H9 (cell line): ENCODE data around the gene TAPBPL. TPM values are rescaled to one million over a fixed set of nuclear protein-coding genes. Genes with fewer than 3 reads are reported as not detected.

Experiments
- DNase-seq: peaks from one replicate; pipeline ENCODE4 v3.0.0-alpha.2; 2017
- H2AFZ ChIP-seq: one replicate; pipeline ENCODE4 v1.6.1; 2013; ENCODE audit warnings: mild to moderate bottlenecking, low read length, control low read depth, moderate library complexity
- H2AK5ac ChIP-seq: 2 replicates; pipeline ENCODE4 v1.6.1; 2013; ENCODE audit warnings: low read length, control low read depth, mixed read lengths; ENCODE audit not compliant: insufficient read length
- H2BK120ac ChIP-seq: one replicate; pipeline ENCODE4 v1.6.1; 2013; ENCODE audit warnings: low read depth, mild to moderate bottlenecking, low read length, control low read depth, inconsistent platforms; ENCODE audit not compliant: poor library complexity, severe bottlenecking
- H2BK12ac ChIP-seq: 2 replicates; pipeline ENCODE4 v1.6.1; 2013; ENCODE audit warnings: low read length, control low read depth, mixed read lengths, low read depth; ENCODE audit not compliant: insufficient read length
- H2BK15ac ChIP-seq: 2 replicates; pipeline ENCODE4 v1.6.1; 2013; ENCODE audit warnings: low read depth, low read length, control low read depth
- H2BK20ac ChIP-seq: one replicate; pipeline ENCODE4 v1.6.1; 2013; ENCODE audit warnings: low read depth, mild to moderate bottlenecking, low read length, control low read depth, inconsistent platforms; ENCODE audit not compliant: poor library complexity, severe bottlenecking
- H2BK5ac ChIP-seq: 2 replicates; pipeline ENCODE4 v1.6.1; 2013; ENCODE audit warnings: low read length, control low read depth, mixed read lengths; ENCODE audit not compliant: insufficient read length
- H3K14ac ChIP-seq: 2 replicates; pipeline ENCODE4 v1.6.1; 2013; ENCODE audit warnings: low read length, control low read depth; ENCODE audit not compliant: insufficient read depth
- H3K18ac ChIP-seq: 2 replicates; pipeline ENCODE4 v1.6.1; 2013; ENCODE audit warnings: low read depth, mild to moderate bottlenecking, mixed read lengths, low read length, control low read depth; ENCODE audit not compliant: insufficient read length
- H3K23ac ChIP-seq: 2 replicates; pipeline ENCODE4 v1.6.1; 2013; ENCODE audit warnings: low read length, control low read depth, mixed read lengths, low read depth; ENCODE audit not compliant: insufficient read length
- H3K23me2 ChIP-seq: 2 replicates; pipeline ENCODE4 v1.6.1; 2013; ENCODE audit warnings: low read depth, mild to moderate bottlenecking, mixed read lengths, low read length, control low read depth; ENCODE audit not compliant: insufficient read length, poor library complexity, severe bottlenecking
- H3K27ac ChIP-seq: 2 replicates; pipeline ENCODE4 v1.5.1; 2013; ENCODE audit warnings: low read length, control low read depth, mixed read lengths, low read depth; ENCODE audit not compliant: insufficient read length
- H3K27me3 ChIP-seq: 2 replicates; pipeline ENCODE4 v1.6.1; 2013; ENCODE audit warnings: low read length, control low read depth, inconsistent platforms; ENCODE audit not compliant: insufficient read depth
- H3K4ac ChIP-seq: 2 replicates; pipeline ENCODE4 v1.6.1; 2013; ENCODE audit warnings: low read depth, mild to moderate bottlenecking, control low read depth, inconsistent platforms, low read length, moderate library complexity
- H3K4me1 ChIP-seq: 2 replicates; pipeline ENCODE4 v1.6.1; 2013; ENCODE audit warnings: low read length, control low read depth, inconsistent platforms; ENCODE audit not compliant: insufficient read depth
- H3K4me2 ChIP-seq: 2 replicates; pipeline ENCODE4 v1.6.1; 2013; ENCODE audit warnings: low read length, control low read depth, mixed read lengths; ENCODE audit not compliant: insufficient read length, insufficient read depth
- H3K56ac ChIP-seq: 2 replicates; pipeline ENCODE4 v1.6.1; 2013; ENCODE audit warnings: low read depth, mild to moderate bottlenecking, mixed read lengths, low read length, control low read depth; ENCODE audit not compliant: insufficient read length
- H3K79me1 ChIP-seq: 2 replicates; pipeline ENCODE4 v1.6.1; 2013; ENCODE audit warnings: low read depth, mild to moderate bottlenecking, moderate library complexity, low read length, control low read depth, inconsistent platforms; ENCODE audit not compliant: insufficient read depth, poor library complexity, severe bottlenecking
- H3K79me2 ChIP-seq: 2 replicates; pipeline ENCODE4 v1.6.1; 2013; ENCODE audit warnings: low read length, control low read depth, inconsistent platforms; ENCODE audit not compliant: insufficient read depth
- H3K9ac ChIP-seq: 2 replicates; pipeline ENCODE4 v1.6.1; 2013; ENCODE audit warnings: low read length, control low read depth, mixed read lengths; ENCODE audit not compliant: insufficient read length; ENCODE audit errors: extremely low read depth
- H3K9me3 ChIP-seq: one replicate; pipeline ENCODE4 v1.6.1; 2013; ENCODE audit warnings: low read depth, low read length, inconsistent platforms; ENCODE audit not compliant: control insufficient read depth
- H3T11ph ChIP-seq: one replicate; pipeline ENCODE4 v1.6.1; 2013; ENCODE audit warnings: mild to moderate bottlenecking, low read length, control low read depth, inconsistent platforms
- H4K20me1 ChIP-seq: one replicate; pipeline ENCODE4 v1.6.1; 2013; ENCODE audit not compliant: control insufficient read depth, insufficient read length, insufficient read depth
- H4K5ac ChIP-seq: 2 replicates; pipeline ENCODE4 v1.6.1; 2013; ENCODE audit warnings: low read depth, mild to moderate bottlenecking, mixed read lengths, low read length, control low read depth; ENCODE audit not compliant: insufficient read length
- H4K8ac ChIP-seq: replicated peaks from 2 replicates; pipeline ENCODE4 v1.6.1; 2013; ENCODE audit warnings: low read length, control low read depth, mixed read lengths, low read depth; ENCODE audit not compliant: insufficient read length
- H4K91ac ChIP-seq: 2 replicates; pipeline ENCODE4 v1.6.1; 2013; ENCODE audit warnings: low read depth, mild to moderate bottlenecking, moderate library complexity, mixed read lengths, low read length, control low read depth; ENCODE audit not compliant: insufficient read length
- H3K27ac Mint-ChIP-seq, 3 experiments: 2 replicates in 2 of 3; 3 replicates in 1 of 3; pipeline ENCODE4 v1.8.0; 2020 to 2021; ENCODE audit warnings: mixed read lengths in 3 of 3, mild to moderate bottlenecking in 1 of 3, moderate library complexity in 1 of 3
- H3K27me3 Mint-ChIP-seq: 2 replicates; pipeline ENCODE4 v1.8.0; 2021; ENCODE audit warnings: low read depth, mild to moderate bottlenecking, moderate library complexity, mixed read lengths
- H3K36me3 Mint-ChIP-seq, 3 experiments: 2 replicates in 2 of 3; 3 replicates in 1 of 3; pipeline ENCODE4 v1.8.0; 2020 to 2021; ENCODE audit warnings: low read depth in 3 of 3, mixed read lengths in 3 of 3; ENCODE audit not compliant: insufficient read depth in 1 of 3
- H3K4me1 Mint-ChIP-seq, 2 experiments: 2 replicates each; pipeline ENCODE4 v1.8.0; 2020; ENCODE audit warnings: mixed read lengths in 2 of 2
- H3K4me3 Mint-ChIP-seq, 2 experiments: 2 replicates in 1 of 2; 3 replicates in 1 of 2; pipeline ENCODE4 v1.8.0; 2020 to 2021; ENCODE audit warnings: mild to moderate bottlenecking in 2 of 2, mixed read lengths in 2 of 2, moderate library complexity in 1 of 2
- H3K9me3 Mint-ChIP-seq, 2 experiments: 2 replicates in 1 of 2; 3 replicates in 1 of 2; pipeline ENCODE4 v1.8.0; 2020; ENCODE audit warnings: mild to moderate bottlenecking in 2 of 2, mixed read lengths in 2 of 2, moderate library complexity in 1 of 2
- CTCF ChIP-seq: fragments of 200-600 bp; sonication (generic); conservative IDR thresholded peaks from 3 replicates; pipeline ENCODE4 v1.8.0; 2021; ENCODE audit warnings: antibody characterized with exemption, mild to moderate bottlenecking
- WGBS: extraction: QIAGEN DNeasy Blood & Tissue Kit; methylation state at CpG from one replicate; pipeline ENCODE4 v1.1.7; 2013; ENCODE audit warnings: missing lambda C conversion rate, low lambda C conversion rate, mixed read lengths; ENCODE audit not compliant: insufficient read length; ENCODE audit errors: extremely low coverage; 5-methylcytosine and 5-hydroxymethylcytosine counted together
- total RNA-seq: library from RNA; stranded (reverse); gene quantifications from 2 replicates; pipeline ENCODE4 v1.2.1, GENCODE V29; 2021

Gene TAPBPL
- total RNA-seq, 1 experiment from 2014 or later: 1.4 TPM

GRCh38 chr12:6407236-6407954 lies 44.4 kb upstream of the TAPBPL start:
- no peak for TF ChIP-seq CTCF
- H2BK120ac ChIP-seq: no peak overlapping the region
- Mint-ChIP-seq H3K27me3 (no peaks in the 10 kb centered on the region; the same call in 1 of the 2 replicates), H3K4me3 (no peak overlapping the region), H3K9me3 (no peaks in the 10 kb centered on the region; a peak in 1 of 5 replicates), H3K36me3 (no peaks in the 10 kb centered on the region), H3K4me1 (peaks cover 5% of the 10 kb centered on the region in 2 experiments; a peak in 2 of 4 replicates), H3K27ac (no peak overlapping the region)
- no peak overlapping the region for H3K14ac ChIP-seq
- no peak overlapping the region for H3K4me2 ChIP-seq
- no peaks in the 10 kb centered on the region for H3K23me2 ChIP-seq
- no peak overlapping the region for H3K4ac ChIP-seq
- DNase-seq: no peak
- WGBS: no CpG with 5 or more reads among the region's 10 CpGs
- H3K4me1 ChIP-seq: no peaks in the 10 kb centered on the region
- H3K79me1 ChIP-seq: no peaks in the 10 kb centered on the region
- no peak overlapping the region for H3K9ac ChIP-seq
- no peaks in the 10 kb centered on the region for H3K27me3 ChIP-seq
- no peaks in the 10 kb centered on the region for H3K79me2 ChIP-seq
- no peak overlapping the region for H4K8ac ChIP-seq
- no peak overlapping the region for H4K5ac ChIP-seq
- H2AK5ac ChIP-seq: no peak overlapping the region
- H3T11ph ChIP-seq: no peak overlapping the region
- H2BK5ac ChIP-seq: no peak overlapping the region
- H3K56ac ChIP-seq: no peak overlapping the region
- no peak overlapping the region for H2BK15ac ChIP-seq
- H3K23ac ChIP-seq: no peak overlapping the region
- H4K20me1 ChIP-seq: no peaks in the 10 kb centered on the region
- no peak overlapping the region for H3K27ac ChIP-seq
- no peaks in the 10 kb centered on the region for H3K9me3 ChIP-seq
- H3K18ac ChIP-seq: no peak overlapping the region
- no peak overlapping the region for H2AFZ ChIP-seq
- no peak overlapping the region for H2BK12ac ChIP-seq
- H4K91ac ChIP-seq: no peak overlapping the region
- no peak overlapping the region for H2BK20ac ChIP-seq
